NCI-H2171 (cell line): Measurements from ENCODE around the gene ZBTB43.
"Not testable (repeated sequence)": the region's sequence is repeated elsewhere in the genome, so short reads cannot be mapped to it uniquely, and the experiment has no call there.

Experiments
- DNase-seq: peaks from one replicate; lab custom pipeline; 2025; lab: John Stamatoyannopoulos, UW

The ZBTB43 gene

DNA sequence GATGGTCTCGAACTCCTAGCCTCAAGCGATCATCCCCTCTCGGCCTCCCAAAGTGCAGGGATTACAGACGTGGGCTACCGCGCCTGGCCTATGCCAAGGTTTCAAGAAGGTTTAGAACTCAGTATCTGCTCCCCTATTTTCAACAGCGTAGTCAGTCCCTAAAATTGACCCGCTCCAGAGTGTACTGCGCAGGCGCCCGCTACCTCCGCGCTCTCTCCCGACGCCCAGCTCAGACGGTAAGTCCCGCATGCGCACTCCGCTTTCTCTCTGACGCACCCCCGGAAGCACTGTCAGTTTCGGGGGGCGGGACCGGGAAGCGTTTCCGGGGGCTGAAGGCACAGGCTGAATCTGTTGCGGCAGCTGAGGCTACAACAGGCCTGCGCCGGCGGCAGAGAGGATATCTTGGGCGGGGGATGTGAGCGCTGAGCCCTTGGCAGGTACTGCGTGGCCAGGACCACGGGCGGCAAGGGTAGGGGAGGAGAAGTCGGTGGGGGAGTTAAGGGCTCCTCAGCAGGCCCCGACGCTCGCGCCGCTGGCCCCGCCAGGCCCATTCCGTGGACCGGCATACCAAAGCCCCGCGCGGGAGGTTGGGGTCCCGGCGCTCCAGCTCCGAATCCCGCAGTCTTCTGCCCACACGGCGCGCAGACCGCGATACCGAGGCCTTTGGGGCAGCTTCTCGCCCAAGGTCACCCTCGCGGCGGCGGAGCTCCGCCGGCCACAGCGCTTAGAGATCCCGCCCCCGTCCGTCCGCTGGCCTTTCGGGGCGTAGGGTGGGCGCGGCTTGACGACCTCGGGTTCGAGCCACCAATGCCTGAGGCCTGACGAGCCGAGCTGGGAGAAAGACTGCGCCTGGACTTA lies at the start of gene ZBTB43:
Gene ZBTB43, plus strand, starts transcription at position 345 of the 858 bp plus-strand sequence. CDS start 27,470 bp downstream, outside the sequence.
- peak; percentile 93 for DNase-seq

DNA sequence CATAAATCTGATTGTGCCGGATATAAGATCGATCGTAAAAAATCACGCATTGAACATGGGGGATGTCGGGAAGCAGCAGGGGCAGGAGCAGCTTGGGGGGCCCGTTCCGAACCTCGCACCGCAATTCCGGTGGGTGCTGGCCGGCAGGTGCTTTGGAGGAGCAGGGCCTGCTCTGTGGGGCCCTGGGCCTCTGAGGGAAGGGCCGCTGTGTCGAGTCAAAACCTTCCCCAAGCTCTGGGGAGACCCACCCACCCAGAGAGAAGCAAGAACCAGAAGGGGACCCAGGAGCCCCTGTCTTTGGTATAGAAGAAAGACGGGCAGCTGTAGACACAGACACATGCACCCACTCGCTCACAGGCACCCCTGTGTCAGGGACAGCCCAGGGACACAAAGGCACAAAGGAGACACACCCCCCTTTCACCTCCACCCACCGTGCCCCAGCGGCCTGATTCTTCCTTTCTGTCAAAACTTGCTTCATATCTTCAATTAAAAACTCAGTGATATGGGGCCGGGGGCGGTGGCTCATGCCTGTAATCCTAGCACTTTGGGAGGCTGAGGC lies 49.4 kb upstream of the ZBTB43 start:
- no peak for DNase-seq

DNA sequence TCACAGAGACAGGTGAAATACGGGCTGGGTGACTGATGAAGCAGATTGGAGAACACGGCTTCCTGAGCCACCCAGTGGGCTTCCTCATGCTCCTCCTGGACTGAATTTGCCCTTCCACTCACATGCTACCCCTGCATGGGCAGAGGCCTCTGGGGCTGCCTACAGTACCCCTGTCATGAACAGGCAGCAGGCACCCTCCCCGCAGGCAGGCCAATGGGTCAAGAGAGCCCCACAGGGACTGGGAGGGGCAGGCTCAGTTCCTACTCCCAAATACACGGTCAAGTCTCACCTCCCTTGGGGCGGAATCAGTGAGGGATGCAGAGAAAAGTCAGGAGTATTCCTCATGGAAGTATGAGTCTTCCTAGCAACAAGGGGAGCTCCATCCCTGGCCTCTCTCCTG lies 48.6 kb upstream of the ZBTB43 start:
- no peak for DNase-seq

DNA sequence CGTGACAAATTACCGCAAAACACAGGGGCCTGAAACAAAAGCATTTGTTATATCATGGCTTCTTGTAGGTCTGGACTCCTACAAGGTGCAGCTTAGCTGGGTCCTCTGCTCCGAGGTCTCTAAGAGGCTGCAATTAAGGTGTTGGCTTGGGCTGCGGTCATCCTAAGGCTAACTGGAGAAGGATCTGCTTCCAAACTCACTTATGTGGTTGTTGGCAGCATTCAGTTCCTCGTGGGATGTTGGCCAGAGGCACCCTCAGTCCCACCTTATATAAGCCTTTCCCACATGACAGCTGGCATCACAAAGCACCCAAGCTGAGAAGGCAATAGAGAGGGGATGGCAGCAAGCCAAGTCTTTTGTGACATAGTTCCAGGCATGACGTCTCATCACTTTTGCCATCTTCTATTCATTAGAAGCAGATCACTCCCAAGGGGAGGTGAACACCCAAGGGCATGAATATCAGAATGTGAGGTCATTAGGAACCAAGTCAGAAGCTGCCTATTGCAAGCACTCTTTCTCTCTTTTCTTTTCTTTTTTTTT lies 47.9 kb upstream of the ZBTB43 start:
- peak; percentile 84 for DNase-seq

DNA sequence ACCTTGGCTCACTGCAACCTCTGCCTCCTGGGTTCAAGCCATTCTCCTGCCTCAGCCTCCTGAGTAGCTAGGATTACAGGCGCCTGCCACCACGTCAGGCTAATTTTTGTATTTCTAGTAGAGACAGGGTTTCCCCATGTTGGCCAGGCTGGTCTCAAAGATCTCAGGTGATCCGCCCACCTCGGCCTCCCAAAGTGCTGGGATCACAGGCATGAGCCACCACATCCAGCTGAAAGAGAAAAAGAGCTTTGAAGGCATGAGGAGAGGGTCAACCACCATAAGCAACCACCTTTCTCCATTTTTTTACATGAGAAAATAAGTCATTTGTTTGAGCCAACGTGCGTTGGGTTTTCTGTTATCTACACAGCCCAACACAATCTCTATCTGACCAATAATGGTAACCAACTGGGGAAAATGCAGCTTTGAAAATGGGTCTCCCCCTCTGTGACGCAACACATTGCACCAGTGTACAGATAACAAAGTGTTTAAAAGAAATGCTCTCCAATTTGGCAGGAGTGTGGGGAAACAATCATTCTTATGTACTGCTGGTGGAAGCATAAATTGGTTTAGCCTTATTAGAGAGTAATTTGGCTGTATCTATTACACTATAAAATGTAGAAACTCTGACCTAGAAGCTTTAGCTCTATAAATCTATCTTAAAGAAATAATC lies 45.8 kb upstream of the ZBTB43 start:
- no peak for DNase-seq

GRCh38 chr9:126761274-126761673 lies 43.6 kb upstream of the ZBTB43 start:
- no peak for DNase-seq

GRCh38 chr9:126763130-126763764 lies 41.6 kb upstream of the ZBTB43 start:
- no peak for DNase-seq

- DNase-seq = no peak
These were observed 31.7 kb upstream of the ZBTB43 start for GRCh38 chr9:126773004-126773607.

GRCh38 chr9:126775926-126776325 lies 28.9 kb upstream of the ZBTB43 start:
- DNase-seq = no peak

DNA sequence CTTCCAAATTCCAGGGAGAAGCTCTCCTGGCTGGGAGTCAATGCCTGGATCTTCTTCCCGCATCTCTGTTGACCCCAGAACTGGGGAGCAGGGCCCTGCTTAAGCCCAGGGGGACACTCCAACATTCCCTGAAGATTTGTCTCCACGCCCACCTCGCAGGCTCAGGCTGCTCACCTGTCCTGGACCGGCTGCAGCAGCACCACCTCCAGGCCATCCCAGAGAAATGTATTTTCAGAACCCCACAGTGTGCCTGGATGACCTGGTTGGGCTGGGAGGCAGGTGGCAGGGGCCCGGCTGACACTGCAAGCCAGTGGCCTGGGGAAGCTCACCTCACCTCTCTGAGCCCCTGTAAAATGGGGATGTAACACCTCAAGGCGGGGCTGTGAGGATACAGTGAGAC lies 27.1 kb upstream of the ZBTB43 start:
- no peak for DNase-seq

DNA sequence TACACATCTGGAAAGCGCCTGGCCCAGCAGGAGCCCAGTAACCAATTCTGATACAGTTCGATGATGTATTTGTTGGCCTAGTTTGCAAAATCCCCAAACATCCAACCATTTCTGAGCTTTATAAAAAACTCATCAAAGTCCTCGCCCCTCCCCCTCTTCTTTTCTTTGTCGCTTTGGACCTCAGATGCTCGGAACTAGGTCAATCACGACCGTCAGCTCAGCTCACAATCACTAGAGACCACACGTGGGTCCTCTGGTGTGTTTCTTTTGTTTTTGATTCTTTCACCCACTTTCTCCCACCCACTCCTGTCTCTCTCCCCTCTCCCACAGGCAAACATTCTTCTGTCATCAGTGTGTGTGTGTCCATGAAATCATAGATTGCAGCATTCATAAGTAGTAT lies 26.7 kb upstream of the ZBTB43 start:
- DNase-seq = no peak

DNA sequence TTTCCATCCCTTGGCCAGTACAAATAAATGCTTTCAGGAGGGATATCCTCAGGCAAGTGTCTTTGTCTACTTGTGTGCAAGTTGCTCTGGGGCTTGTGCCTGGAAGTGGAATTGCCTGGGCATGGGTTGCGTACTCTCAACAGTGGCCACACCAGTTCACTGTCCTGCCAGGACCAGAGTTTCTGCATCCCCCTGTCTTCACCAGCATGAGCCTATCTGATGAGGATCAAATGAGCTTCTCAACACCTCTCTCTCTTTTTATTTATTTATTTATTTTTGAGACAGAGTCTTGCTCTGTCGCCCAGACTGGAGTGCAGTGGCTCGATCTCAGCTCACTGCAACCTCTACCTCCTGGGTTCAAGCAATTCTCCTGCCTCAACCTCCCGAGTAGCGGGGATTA lies 26.1 kb upstream of the ZBTB43 start:
- DNase-seq = not testable (repeated sequence)

DNA sequence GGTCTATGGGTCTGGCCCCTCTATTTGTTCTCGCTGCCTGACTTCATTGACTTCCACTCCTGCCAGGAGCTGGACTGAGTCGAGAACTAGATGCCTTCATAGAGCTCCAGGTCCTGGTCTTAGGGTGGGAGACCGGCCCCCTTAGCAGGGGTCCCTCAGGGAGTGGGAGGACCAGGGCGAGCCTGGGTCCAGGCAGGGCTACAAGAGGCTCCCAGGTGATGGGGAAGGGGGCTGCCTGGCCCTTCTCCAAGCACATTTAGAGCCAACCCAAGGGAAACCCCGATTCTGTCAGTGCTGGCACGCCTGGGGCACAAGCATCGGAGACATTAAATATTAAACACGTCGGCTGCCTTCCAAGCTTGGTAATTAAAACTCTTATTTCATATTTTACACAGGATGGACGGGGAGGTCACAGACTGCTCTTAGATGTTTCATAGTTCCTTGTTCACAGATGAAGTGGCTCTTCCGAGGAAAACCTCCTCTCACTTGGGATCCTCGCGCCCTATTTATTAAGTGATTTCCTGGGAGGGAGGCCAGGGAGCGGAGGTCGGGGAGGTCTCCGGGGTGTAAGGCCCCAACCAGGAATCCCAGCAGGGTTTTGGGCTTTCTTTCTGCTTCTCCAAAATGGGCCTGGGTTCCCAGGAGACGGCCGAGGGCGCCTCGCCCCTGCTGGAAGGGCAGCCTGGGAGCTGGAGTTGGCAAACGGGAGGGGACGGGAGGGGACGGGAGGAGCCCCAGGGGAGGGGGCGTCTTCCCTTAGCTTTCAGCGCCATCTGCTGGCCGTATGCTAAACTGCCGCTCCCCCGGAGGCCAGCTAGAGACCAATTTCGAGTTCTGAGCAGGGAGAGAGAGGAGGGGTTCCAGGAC lies 23.4 kb upstream of the ZBTB43 start:
- peak; percentile 73 for DNase-seq

GRCh38 chr9:126782053-126782388 lies 22.8 kb upstream of the ZBTB43 start:
- DNase-seq = no peak

DNA sequence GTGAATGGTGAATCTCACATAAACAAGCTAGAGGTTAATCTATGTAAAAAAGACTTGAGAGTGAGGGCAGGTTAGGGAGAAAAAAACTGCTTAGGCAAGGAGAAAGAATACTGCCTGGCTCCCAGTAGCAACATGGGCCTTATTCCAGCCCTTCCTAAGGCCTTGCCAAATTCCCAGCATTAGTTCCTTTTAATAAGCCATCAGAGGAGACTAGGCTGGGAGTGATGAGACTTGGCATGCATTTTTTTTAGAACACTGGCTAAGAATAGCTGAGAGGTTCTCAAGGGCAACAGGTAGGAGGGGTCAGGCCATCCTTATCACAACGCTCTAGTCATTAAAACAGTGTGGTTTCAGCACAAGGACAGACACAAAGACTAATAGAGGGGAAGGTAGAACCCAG lies 20.9 kb upstream of the ZBTB43 start:
- DNase-seq = no peak

DNA sequence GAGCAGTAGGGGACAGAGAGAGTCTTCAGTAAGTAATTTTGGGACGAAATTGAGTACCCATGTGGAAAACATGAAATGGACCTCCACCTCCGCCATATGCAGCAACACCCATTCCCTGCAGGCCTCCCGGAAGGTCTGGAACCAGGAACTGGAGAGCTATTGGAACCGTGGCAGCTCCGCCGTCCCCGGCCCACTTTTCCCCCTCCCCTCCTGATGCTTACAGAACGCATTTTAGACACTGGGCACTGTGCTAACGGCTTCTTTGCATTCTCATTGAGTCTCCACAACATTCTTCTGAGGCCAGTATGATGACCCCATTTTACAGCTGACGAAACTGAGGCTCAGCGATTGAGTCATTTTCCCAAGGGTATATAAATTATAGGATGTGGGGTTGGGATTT lies 20.4 kb upstream of the ZBTB43 start:
- no peak for DNase-seq

DNA sequence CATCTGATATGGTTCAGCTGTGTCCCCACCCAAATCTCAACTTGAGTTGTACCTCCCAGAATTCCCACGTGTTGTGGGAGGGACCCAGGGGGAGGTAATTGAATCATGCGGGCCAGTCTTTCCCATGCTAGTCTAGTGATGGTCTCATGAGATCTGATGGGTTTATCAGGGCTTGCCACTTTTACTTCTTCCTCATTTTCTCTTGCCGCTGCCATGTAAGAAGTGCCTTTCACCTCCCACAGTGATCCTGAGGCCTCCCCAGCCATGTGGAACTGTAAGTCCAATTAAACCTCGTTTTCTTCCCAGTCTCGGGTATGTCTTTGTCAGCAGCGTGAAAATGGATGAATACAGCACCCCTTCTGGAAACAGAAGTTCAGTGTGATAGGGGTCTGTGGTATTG lies 20.0 kb upstream of the ZBTB43 start:
- not testable (repeated sequence) for DNase-seq

DNA sequence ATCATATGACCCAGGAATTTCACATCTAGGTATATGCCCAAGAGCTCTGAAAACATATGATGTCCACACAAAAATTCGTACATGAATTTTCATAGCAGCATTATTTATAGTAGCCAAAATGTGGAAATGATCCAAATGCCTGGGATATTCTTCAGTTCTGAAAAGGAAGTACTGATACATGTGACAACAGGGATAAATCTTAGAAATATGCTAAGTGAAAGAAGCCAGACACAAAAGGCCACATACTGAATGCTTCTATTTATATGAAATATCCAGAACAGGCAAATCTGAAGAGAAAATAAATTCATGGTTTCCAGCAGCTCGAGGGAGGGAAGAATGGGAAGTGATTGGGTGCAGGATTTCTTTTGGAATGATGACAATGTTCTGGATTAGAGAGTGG lies 16.8 kb upstream of the ZBTB43 start:
- no peak for DNase-seq

DNA sequence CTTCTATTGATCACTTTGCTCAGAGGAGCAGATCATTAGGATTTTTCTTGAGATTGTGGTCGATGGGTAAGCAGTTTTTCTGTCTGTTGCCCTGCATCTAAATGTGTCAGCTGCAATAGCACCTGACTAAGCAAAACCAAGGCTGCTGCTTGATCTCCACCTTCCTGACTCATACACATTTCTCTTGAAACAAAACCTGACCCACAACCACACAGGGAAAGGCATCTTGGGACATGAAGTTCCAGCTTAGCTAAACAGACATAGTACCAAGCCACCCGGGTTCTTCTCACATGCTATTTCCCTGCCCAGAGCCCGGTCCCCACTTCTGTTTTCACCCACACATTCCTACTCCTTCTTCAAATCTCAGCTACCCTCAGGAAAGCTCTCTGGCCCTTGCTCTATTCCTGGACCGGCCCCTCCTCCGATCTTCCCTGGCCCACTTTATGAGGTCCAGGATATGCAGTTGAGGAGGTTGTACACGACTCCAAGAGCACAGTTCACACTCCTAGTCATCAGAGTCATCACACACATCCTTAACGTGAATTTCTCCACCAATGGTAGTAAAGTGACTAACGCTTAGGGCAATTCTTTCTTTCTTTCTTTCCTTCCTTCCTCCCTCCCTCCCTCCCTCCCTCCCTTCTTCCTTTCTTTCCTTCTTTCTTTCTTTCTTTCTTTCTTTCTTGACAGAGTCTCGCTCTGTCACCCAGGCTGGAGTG lies 16.0 kb upstream of the ZBTB43 start:
- DNase-seq = no peak

- no peak for DNase-seq
These were observed 14.3 kb upstream of the ZBTB43 start for GRCh38 chr9:126790561-126790960.
